Smooth muscle cell (in vitro differentiated cells): ENCODE data around the gene ADAM29. TPM values are rescaled to one million over a fixed set of nuclear protein-coding genes. Genes with fewer than 3 reads are reported as not detected.

Source experiments
- DNase-seq: peaks from one replicate; lab custom pipeline; 2025; ENCODE audit not compliant: unreplicated experiment; lab: John Stamatoyannopoulos, UW
- H2AFZ ChIP-seq: fragments of 200-600 bp; sonication (generic); 2 replicates; pipeline ENCODE4 v1.6.0; 2016; ENCODE audit warnings: antibody characterized with exemption, low read depth, mild to moderate bottlenecking
- H3F3A ChIP-seq: fragments of 200-600 bp; sonication (generic); 2 replicates; pipeline ENCODE4 v1.6.0; 2017; ENCODE audit warnings: antibody characterized with exemption, low read depth
- H3K27ac ChIP-seq: fragments of 200-600 bp; sonication (generic); 2 replicates; pipeline ENCODE4 v1.5.1; 2016; ENCODE audit warnings: low read depth, mild to moderate bottlenecking
- H3K27me3 ChIP-seq: fragments of 200-600 bp; sonication (generic); 2 replicates; pipeline ENCODE4 v1.6.1; 2016; ENCODE audit warnings: low read depth, mild to moderate bottlenecking
- H3K36me3 ChIP-seq: fragments of 200-600 bp; sonication (generic); 2 replicates; pipeline ENCODE4 v1.5.1; 2016; ENCODE audit warnings: low read depth
- H3K4me1 ChIP-seq: fragments of 200-600 bp; sonication (generic); 2 replicates; pipeline ENCODE4 v1.5.1; 2016; ENCODE audit warnings: low read depth
- H3K4me2 ChIP-seq: fragments of 200-600 bp; sonication (generic); 2 replicates; pipeline ENCODE4 v1.6.0; 2016; ENCODE audit warnings: mild to moderate bottlenecking
- H3K4me3 ChIP-seq: fragments of 200-600 bp; sonication (generic); 2 replicates; pipeline ENCODE4 v1.5.1; 2016; ENCODE audit warnings: mild to moderate bottlenecking
- H3K79me2 ChIP-seq: fragments of 200-600 bp; sonication (generic); 2 replicates; pipeline ENCODE4 v1.6.0; 2016; ENCODE audit warnings: low read depth, mild to moderate bottlenecking
- H3K9ac ChIP-seq: fragments of 200-600 bp; sonication (generic); 2 replicates; pipeline ENCODE4 v1.6.0; 2016; ENCODE audit warnings: low read depth
- H3K9me3 ChIP-seq: fragments of 200-600 bp; sonication (generic); replicated peaks from 2 replicates; pipeline ENCODE4 v1.5.1; 2016; ENCODE audit warnings: low read depth
- H4K20me1 ChIP-seq: fragments of 200-600 bp; sonication (generic); 2 replicates; pipeline ENCODE4 v1.6.0; 2016; ENCODE audit warnings: low read depth
- WGBS: methylation state at CpG from one replicate; pipeline ENCODE4 v1.1.7; 2016; ENCODE audit warnings: low lambda C conversion rate; 5-methylcytosine and 5-hydroxymethylcytosine counted together
- polyA plus RNA-seq: library from polyadenylated mRNA; unstranded; fragments of >200 nt; fragmentation: Nextera tagmentation; extraction: Ambion mirVana; gene quantifications from 2 replicates; pipeline ENCODE4 v1.2.1, GENCODE V29; 2016
- total RNA-seq: library from RNA; depleted of rRNA; stranded (reverse); fragments of >200 nt; gene quantifications from 2 replicates; pipeline ENCODE4 v1.2.3, GENCODE V29; 2014
- TF ChIP-seq, protein P1 (sequence below): fragments of 200-600 bp; sonication (generic); IDR thresholded peaks from 2 replicates; pipeline ENCODE4 v1.5.1; 2017; ENCODE audit warnings: borderline replicate concordance, mild to moderate bottlenecking, antibody characterized with exemption; ENCODE audit not compliant: insufficient read depth, poor library complexity, severe bottlenecking

The ADAM29 gene
- total and polyA plus RNA-seq, 2 experiments from 2014 or later: not detected

DNA sequence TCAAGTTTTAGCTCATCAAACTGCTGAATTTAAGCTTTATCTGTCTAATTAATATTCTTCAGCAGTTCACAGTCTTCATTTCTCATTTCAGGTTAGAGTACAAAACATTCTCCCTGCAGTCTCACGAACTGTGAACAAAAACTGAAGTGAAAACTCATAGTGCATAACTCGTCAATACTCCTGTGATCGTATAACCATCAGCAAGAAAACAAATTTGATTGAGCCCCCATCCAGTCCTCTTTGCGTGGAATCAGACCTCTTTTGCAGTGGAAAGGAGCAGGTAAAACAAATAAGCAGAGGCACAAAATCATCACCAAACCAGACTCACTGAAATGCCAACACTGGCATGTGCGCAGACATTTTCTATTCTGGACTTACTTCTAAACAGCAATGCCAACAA lies 12.7 kb downstream of the ADAM29 start:
- Histone ChIP-seq H3K27ac (no peak overlapping the region), H3K9me3 (no peaks in the 10 kb centered on the region), H3F3A (no peaks in the 10 kb centered on the region), H3K4me3 (no peak overlapping the region), H4K20me1 (no peaks in the 10 kb centered on the region), H3K4me2 (no peak overlapping the region), H3K4me1 (no peaks in the 10 kb centered on the region), H3K27me3 (no peaks in the 10 kb centered on the region), H2AFZ (no peak overlapping the region), H3K9ac (no peak overlapping the region), H3K36me3 (no peaks in the 10 kb centered on the region), H3K79me2 (no peaks in the 10 kb centered on the region)
- 88% methylated on average over 5 of the region's 5 CpGs for WGBS
- DNase-seq: no peak
- TF ChIP-seq, protein P1, sequence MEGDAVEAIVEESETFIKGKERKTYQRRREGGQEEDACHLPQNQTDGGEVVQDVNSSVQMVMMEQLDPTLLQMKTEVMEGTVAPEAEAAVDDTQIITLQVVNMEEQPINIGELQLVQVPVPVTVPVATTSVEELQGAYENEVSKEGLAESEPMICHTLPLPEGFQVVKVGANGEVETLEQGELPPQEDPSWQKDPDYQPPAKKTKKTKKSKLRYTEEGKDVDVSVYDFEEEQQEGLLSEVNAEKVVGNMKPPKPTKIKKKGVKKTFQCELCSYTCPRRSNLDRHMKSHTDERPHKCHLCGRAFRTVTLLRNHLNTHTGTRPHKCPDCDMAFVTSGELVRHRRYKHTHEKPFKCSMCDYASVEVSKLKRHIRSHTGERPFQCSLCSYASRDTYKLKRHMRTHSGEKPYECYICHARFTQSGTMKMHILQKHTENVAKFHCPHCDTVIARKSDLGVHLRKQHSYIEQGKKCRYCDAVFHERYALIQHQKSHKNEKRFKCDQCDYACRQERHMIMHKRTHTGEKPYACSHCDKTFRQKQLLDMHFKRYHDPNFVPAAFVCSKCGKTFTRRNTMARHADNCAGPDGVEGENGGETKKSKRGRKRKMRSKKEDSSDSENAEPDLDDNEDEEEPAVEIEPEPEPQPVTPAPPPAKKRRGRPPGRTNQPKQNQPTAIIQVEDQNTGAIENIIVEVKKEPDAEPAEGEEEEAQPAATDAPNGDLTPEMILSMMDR: no peak

DNA sequence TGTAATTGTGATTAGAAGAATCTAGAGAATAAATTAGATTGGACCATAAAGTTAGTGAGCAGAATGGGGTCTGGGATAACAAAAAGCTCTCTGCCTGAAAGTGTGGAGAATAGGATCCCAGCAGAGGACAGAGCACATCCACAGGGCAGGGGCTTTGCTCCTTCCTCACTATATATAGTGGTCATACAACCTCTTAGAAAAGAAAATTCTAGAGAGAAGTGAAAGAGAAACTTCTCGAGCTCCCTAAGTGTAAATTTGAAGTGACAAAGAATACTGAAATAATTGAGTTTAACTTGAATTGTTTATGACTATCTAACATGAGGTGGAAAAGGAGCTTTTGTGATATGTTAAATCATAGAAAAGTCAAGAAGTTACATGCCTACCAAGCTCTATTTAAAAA lies 14.9 kb downstream of the ADAM29 start:
- Histone ChIP-seq H3K4me3 (no peak overlapping the region), H3K79me2 (no peaks in the 10 kb centered on the region), H3K4me2 (no peak overlapping the region), H4K20me1 (no peaks in the 10 kb centered on the region), H3F3A (no peaks in the 10 kb centered on the region), H3K9ac (no peak overlapping the region), H3K27ac (no peak overlapping the region), H3K4me1 (no peaks in the 10 kb centered on the region), H3K27me3 (no peaks in the 10 kb centered on the region), H3K9me3 (no peaks in the 10 kb centered on the region), H3K36me3 (no peaks in the 10 kb centered on the region), H2AFZ (no peak overlapping the region)
- TF ChIP-seq, protein P1: no peak
- 87% methylated on average over 1 of the region's 1 CpG for WGBS
- DNase-seq: no peak

DNA sequence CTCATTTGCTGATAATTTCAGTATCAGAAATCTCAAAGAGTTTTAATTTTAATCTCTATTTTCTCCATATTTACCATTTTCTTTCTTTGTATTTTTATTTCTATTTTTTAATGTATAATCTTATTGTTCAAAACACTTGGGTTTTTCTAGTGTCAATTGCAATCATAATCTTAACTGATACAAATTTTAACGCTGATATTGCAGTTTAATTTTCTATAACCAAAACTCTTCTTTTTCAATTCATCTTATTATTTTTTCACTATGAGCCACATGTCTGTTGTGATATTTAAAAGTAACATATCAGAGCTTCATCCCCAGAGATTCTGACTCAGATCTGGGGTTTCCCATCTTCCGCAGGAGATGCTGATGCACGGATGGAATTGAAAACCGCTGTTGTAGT lies 16.2 kb downstream of the ADAM29 start:
- TF ChIP-seq, protein P1: no peak
- 96% methylated on average over 4 of the region's 4 CpGs for WGBS

DNA sequence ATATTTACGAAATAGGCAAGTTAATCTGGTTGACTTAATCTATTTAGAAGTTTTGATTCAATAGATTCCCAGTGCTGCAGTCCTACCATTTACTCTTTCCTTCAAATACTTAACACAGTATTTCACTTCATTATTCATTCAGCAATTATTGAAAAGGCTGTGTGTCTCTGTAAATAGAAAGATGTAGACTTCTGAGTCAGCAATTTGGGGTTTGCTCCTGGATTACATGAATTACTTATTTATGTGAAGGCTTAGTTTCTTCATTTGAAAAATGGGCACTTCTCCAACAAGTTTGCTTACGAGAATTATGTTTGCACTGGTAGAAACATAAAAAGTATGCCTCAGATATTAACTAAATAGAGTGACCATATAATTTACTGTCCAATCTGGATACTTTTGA lies 17.4 kb downstream of the ADAM29 start:
- Histone ChIP-seq H3K9ac (no peak overlapping the region), H3K36me3 (no peaks in the 10 kb centered on the region), H3K27ac (no peak overlapping the region), H3K4me3 (no peak overlapping the region), H3K9me3 (no peaks in the 10 kb centered on the region), H3F3A (no peaks in the 10 kb centered on the region), H3K79me2 (no peaks in the 10 kb centered on the region), H3K4me2 (no peak overlapping the region), H3K4me1 (no peaks in the 10 kb centered on the region), H3K27me3 (no peaks in the 10 kb centered on the region), H2AFZ (no peak overlapping the region), H4K20me1 (no peaks in the 10 kb centered on the region)
- no peak for DNase-seq
- 79% methylated on average over 2 of the region's 2 CpGs for WGBS
- TF ChIP-seq, protein P1: no peak

More for the DNA sequence above, 16.2 kb downstream of the ADAM29 start:
- Histone ChIP-seq H3K4me3 (no peak overlapping the region), H3K4me2 (no peak overlapping the region), H2AFZ (no peak overlapping the region), H3K4me1 (no peaks in the 10 kb centered on the region), H3K36me3 (no peaks in the 10 kb centered on the region), H3F3A (no peaks in the 10 kb centered on the region), H3K27me3 (no peaks in the 10 kb centered on the region), H3K79me2 (no peaks in the 10 kb centered on the region), H3K27ac (no peak overlapping the region), H4K20me1 (no peaks in the 10 kb centered on the region), H3K9ac (no peak overlapping the region), H3K9me3 (no peaks in the 10 kb centered on the region)
- no peak for DNase-seq
